Hepatocyte (in vitro differentiated cells): ENCODE measurements around the gene TNFRSF14. TPM values are rescaled to one million over a fixed set of nuclear protein-coding genes. Genes with fewer than 3 reads are reported as not detected.

Experiments
- DNase-seq: peaks from one replicate; pipeline ENCODE4 v3.0.0-alpha.2; 2016; ENCODE audit warnings: low spot score
- H2AFZ ChIP-seq: fragments of 200-600 bp; sonication (generic); 2 replicates; pipeline ENCODE4 v1.6.0; 2016; ENCODE audit warnings: antibody characterized with exemption, mild to moderate bottlenecking
- H3K27ac ChIP-seq: fragments of 200-600 bp; sonication (generic); 2 replicates; pipeline ENCODE4 v1.5.1; 2016; ENCODE audit warnings: mild to moderate bottlenecking
- H3K27me3 ChIP-seq: fragments of 200-600 bp; sonication (generic); 2 replicates; pipeline ENCODE4 v1.6.1; 2016
- H3K36me3 ChIP-seq: fragments of 200-600 bp; sonication (generic); replicated peaks from 2 replicates; pipeline ENCODE4 v1.5.1; 2016; ENCODE audit warnings: low read depth; ENCODE audit not compliant: insufficient read depth
- H3K4me1 ChIP-seq: fragments of 200-600 bp; sonication (generic); 2 replicates; pipeline ENCODE4 v1.5.1; 2016; ENCODE audit warnings: mild to moderate bottlenecking, moderate library complexity; ENCODE audit not compliant: insufficient read depth
- H3K4me2 ChIP-seq: fragments of 200-600 bp; sonication (generic); 2 replicates; pipeline ENCODE4 v1.6.0; 2016
- H3K4me3 ChIP-seq: fragments of 200-600 bp; sonication (generic); 2 replicates; pipeline ENCODE4 v1.5.1; 2016; ENCODE audit warnings: mild to moderate bottlenecking
- H3K79me2 ChIP-seq: fragments of 200-600 bp; sonication (generic); 2 replicates; pipeline ENCODE4 v1.6.0; 2017; ENCODE audit warnings: mild to moderate bottlenecking
- H3K9me2 ChIP-seq: fragments of 200-600 bp; sonication (generic); replicated peaks from 2 replicates; pipeline ENCODE4 v1.6.0; 2017; ENCODE audit warnings: mild to moderate bottlenecking; ENCODE audit not compliant: insufficient read depth
- H3K9me3 ChIP-seq: fragments of 200-600 bp; sonication (generic); 2 replicates; pipeline ENCODE4 v1.5.1; 2016; ENCODE audit warnings: low read depth, mild to moderate bottlenecking
- H4K20me1 ChIP-seq: fragments of 200-600 bp; sonication (generic); 2 replicates; pipeline ENCODE4 v1.6.0; 2016; ENCODE audit warnings: mild to moderate bottlenecking; ENCODE audit not compliant: insufficient read depth, poor library complexity, severe bottlenecking
- CTCF ChIP-seq: fragments of 200-600 bp; sonication (generic); IDR thresholded peaks from 2 replicates; pipeline ENCODE4 v1.5.1; 2016; ENCODE audit warnings: antibody characterized with exemption, mild to moderate bottlenecking; ENCODE audit not compliant: poor library complexity
- EZH2 ChIP-seq: fragments of 200-600 bp; sonication (generic); IDR thresholded peaks from 2 replicates; pipeline ENCODE4 v1.6.1; 2016; ENCODE audit warnings: antibody characterized with exemption, mild to moderate bottlenecking, borderline replicate concordance
- EZH2phosphoT487 ChIP-seq: fragments of 200-600 bp; sonication (generic); IDR thresholded peaks from one replicate; pipeline ENCODE4 v1.6.1; 2018; ENCODE audit warnings: antibody characterized with exemption, mild to moderate bottlenecking, low read depth, moderate library complexity; ENCODE audit not compliant: unreplicated experiment, severe bottlenecking
- WGBS: methylation state at CpG from one replicate; pipeline ENCODE4 v1.1.6; 2016; ENCODE audit warnings: low lambda C conversion rate; ENCODE audit errors: missing lambda C conversion rate; 5-methylcytosine and 5-hydroxymethylcytosine counted together
- polyA plus RNA-seq: library from polyadenylated mRNA; unstranded; fragments of >200 nt; fragmentation: Nextera tagmentation; extraction: Ambion mirVana; gene quantifications from 2 replicates; pipeline ENCODE4 v1.2.1, GENCODE V29; 2016
- total RNA-seq: library from RNA; depleted of rRNA; stranded (reverse); fragments of >200 nt; gene quantifications from 2 replicates; pipeline ENCODE4 v1.2.3, GENCODE V29; 2014

TNFRSF14 gene
- total and polyA plus RNA-seq, 2 experiments from 2014 or later, result 5.3 to 6.1 TPM

GRCh38 chr1:2595812-2596529, 39.8 kb downstream of the TNFRSF14 start:
- no peak overlapping the region for H3K4me3 ChIP-seq
- no peak for TF ChIP-seq EZH2phosphoT487
- no peak for TF ChIP-seq CTCF
- TF ChIP-seq EZH2, result no peak
- no peak overlapping the region for H3K4me2 ChIP-seq
- no peak overlapping the region for H2AFZ ChIP-seq
- no peaks in the 10 kb centered on the region for H3K79me2 ChIP-seq
- no peaks in the 10 kb centered on the region for H3K4me1 ChIP-seq
- WGBS, result 92% methylated on average over 25 of the region's 31 CpGs
- DNase-seq, result no peak
- no peaks in the 10 kb centered on the region for H3K27me3 ChIP-seq
- H3K36me3 ChIP-seq, result no peaks in the 10 kb centered on the region
- H3K27ac ChIP-seq, result no peak overlapping the region
- no peaks in the 10 kb centered on the region for H4K20me1 ChIP-seq
- no peaks in the 10 kb centered on the region for H3K9me2 ChIP-seq
- H3K9me3 ChIP-seq, result no peaks in the 10 kb centered on the region

GRCh38 chr1:2596530-2597333, 40.6 kb downstream of the TNFRSF14 start:
- H3K36me3 ChIP-seq, result no peaks in the 10 kb centered on the region
- WGBS, result 92% methylated on average over 25 of the region's 28 CpGs
- no peaks in the 10 kb centered on the region for H3K27me3 ChIP-seq
- no peak overlapping the region for H3K4me2 ChIP-seq
- H4K20me1 ChIP-seq, result no peaks in the 10 kb centered on the region
- H3K79me2 ChIP-seq, result no peaks in the 10 kb centered on the region
- no peak overlapping the region for H3K4me3 ChIP-seq
- no peak for DNase-seq
- no peaks in the 10 kb centered on the region for H3K9me2 ChIP-seq
- H2AFZ ChIP-seq, result no peak overlapping the region
- no peaks in the 10 kb centered on the region for H3K4me1 ChIP-seq
- no peak overlapping the region for H3K27ac ChIP-seq
- TF ChIP-seq EZH2phosphoT487 (no peak), CTCF (no peak), EZH2 (no peak)
- H3K9me3 ChIP-seq, result no peaks in the 10 kb centered on the region

GRCh38 chr1:2597441-2598328, 41.5 kb downstream of the TNFRSF14 start:
- Histone ChIP-seq H3K27ac (no peak overlapping the region), H3K27me3 (no peaks in the 10 kb centered on the region), H3K36me3 (no peaks in the 10 kb centered on the region), H3K9me2 (no peaks in the 10 kb centered on the region), H2AFZ (no peak overlapping the region), H4K20me1 (no peaks in the 10 kb centered on the region), H3K79me2 (no peaks in the 10 kb centered on the region), H3K4me2 (no peak overlapping the region), H3K4me1 (no peaks in the 10 kb centered on the region), H3K9me3 (no peaks in the 10 kb centered on the region), H3K4me3 (no peak overlapping the region)
- TF ChIP-seq CTCF, result no peak
- no peak for TF ChIP-seq EZH2phosphoT487
- no peak for TF ChIP-seq EZH2
- DNase-seq, result no peak
- 85% methylated on average over 34 of the region's 34 CpGs for WGBS
